K562 (cell line): ENCODE measurements around the gene SEMA4G. TPM values are rescaled to one million over a fixed set of nuclear protein-coding genes. Genes with fewer than 3 reads are reported as not detected.

ENCODE experiments used
- CBX2 ChIP-seq: fragments of 200-600 bp; sonication (generic); IDR thresholded peaks from one replicate; pipeline ENCODE4 v1.6.1; 2012; ENCODE audit warnings: mild to moderate bottlenecking, low read length, inconsistent platforms; ENCODE audit not compliant: insufficient read depth, poor library complexity, severe bottlenecking
- CHCHD3 ChIP-seq: fragments of 250-450 bp; sonication (Bioruptor Pico); IDR thresholded peaks from 2 replicates; pipeline ENCODE4 v2.1.2; 2022; ENCODE audit warnings: mild to moderate bottlenecking
- E2F3 ChIP-seq: fragments of 250-450 bp; sonication (Bioruptor Pico); IDR thresholded peaks from 2 replicates; pipeline ENCODE4 v1.4.0; 2020; ENCODE audit warnings: mild to moderate bottlenecking
- FOXK2 ChIP-seq, 2 experiments: fragments of 450-650 bp; IDR thresholded peaks in 1 of 2; conservative IDR thresholded peaks in 1 of 2; 2 replicates each; pipeline ENCODE4 v1.6.1; 2016; ENCODE audit warnings: low read depth in 2 of 2, mild to moderate bottlenecking in 1 of 2
- GATAD2A ChIP-seq: fragments of 450-650 bp; IDR thresholded peaks from 2 replicates; pipeline ENCODE4 v1.6.1; 2017
- HOXB6 ChIP-seq: fragments of 250-450 bp; sonication (Bioruptor Pico); IDR thresholded peaks from 2 replicates; pipeline ENCODE4 v1.5.1; 2022; ENCODE audit warnings: mild to moderate bottlenecking, borderline replicate concordance
- ID3 ChIP-seq, 2 experiments: fragments of 250-450 bp in 1 of 2; fragments of 450-650 bp in 1 of 2; sonication (Bioruptor Pico) in 1 of 2; IDR thresholded peaks; 2 replicates each; pipeline versions ENCODE4 v1.6.1 to v1.8.0; 2016 to 2021; ENCODE audit warnings: mild to moderate bottlenecking in 2 of 2, moderate library complexity in 2 of 2, missing compliant biosample characterization in 1 of 2, missing genetic modification characterization in 1 of 2
- NFIC ChIP-seq: fragments of 450-650 bp; IDR thresholded peaks from 2 replicates; pipeline ENCODE4 v1.6.1; 2017; ENCODE audit warnings: mild to moderate bottlenecking, inconsistent platforms
- POLR2B ChIP-seq: fragments of 450-650 bp; IDR thresholded peaks from 2 replicates; pipeline ENCODE4 v1.6.1; 2018; ENCODE audit warnings: low read depth; ENCODE audit not compliant: partially characterized antibody
- RAD21 ChIP-seq, 2 experiments: fragments of 250-450 bp in 1 of 2; fragments of 450-650 bp in 1 of 2; sonication (Bioruptor Pico) in 1 of 2; formaldehyde crosslinking in 1 of 2; IDR thresholded peaks in 1 of 2; conservative IDR thresholded peaks in 1 of 2; 2 replicates each; pipeline versions ENCODE4 v1.4.0 to v1.8.0; 2020 to 2022; ENCODE audit warnings: mild to moderate bottlenecking in 2 of 2, moderate library complexity in 1 of 2
- SMARCA5 ChIP-seq: fragments of 450-650 bp; IDR thresholded peaks from 2 replicates; pipeline ENCODE4 v1.6.1; 2016
- SNRNP70 ChIP-seq: fragments of 200-400 bp; formaldehyde crosslinking; optimal IDR thresholded peaks from 2 replicates; pipeline ENCODE3; 2017; ENCODE audit warnings: low read depth, low read length
- TFAM ChIP-seq: fragments of 250-450 bp; sonication (Bioruptor Pico); conservative IDR thresholded peaks from 2 replicates; pipeline ENCODE4 v1.5.0; 2021; ENCODE audit warnings: mild to moderate bottlenecking, moderate library complexity
- TFAP4 ChIP-seq: sonication (generic); formaldehyde crosslinking; IDR thresholded peaks from 2 replicates; pipeline ENCODE4 v1.8.0; 2022; ENCODE audit warnings: missing genetic modification reagents, mild to moderate bottlenecking, moderate library complexity, borderline replicate concordance
- UBTF ChIP-seq, 2 experiments: IDR thresholded peaks; 2 replicates each; pipeline ENCODE4 v1.6.1; 2012; ENCODE audit warnings: improper control_type of control experiment in 2 of 2, low read depth in 2 of 2, low read length in 2 of 2, borderline replicate concordance in 1 of 2
- ZBTB49 ChIP-seq: sonication (generic); formaldehyde crosslinking; IDR thresholded peaks from 2 replicates; pipeline ENCODE4 v1.8.0; 2022; ENCODE audit warnings: missing genetic modification reagents, mild to moderate bottlenecking, borderline replicate concordance
- ZNF134 ChIP-seq: fragments of 250-450 bp; sonication (Bioruptor Pico); conservative IDR thresholded peaks from 2 replicates; pipeline ENCODE4 v1.4.0; 2020
- ZZZ3 ChIP-seq: fragments of 450-650 bp; IDR thresholded peaks from 2 replicates; pipeline ENCODE4 v1.6.1; 2016; ENCODE audit warnings: antibody characterized with exemption, mild to moderate bottlenecking, moderate library complexity
- polyA plus RNA-seq, 8 experiments: library from polyadenylated mRNA; depleted of rRNA in 4 of 8; stranded (reverse) in 5 of 8; unstranded in 3 of 8; fragments of >200 nt; fragmentation: Nextera tagmentation in 2 of 8; fragmentation: Illumina TruSeq in 1 of 8; extraction: Ambion mirVana in 2 of 8; extraction: Trizol in 1 of 8; gene quantifications; 2 replicates each; pipeline versions ENCODE4 v1.2.1 to v1.2.3, GENCODE V29; 2011 to 2014; ENCODE audit warnings: inconsistent platforms in 1 of 8, missing spikeins in 1 of 8
- total RNA-seq, 7 experiments: library from RNA; depleted of rRNA in 6 of 7; stranded (reverse); fragments of >200 nt in 6 of 7; fragmentation: Illumina TruSeq in 2 of 7; extraction: Trizol in 2 of 7; gene quantifications; 2 replicates each; pipeline versions ENCODE4 v1.2.1 to v1.2.3, GENCODE V29; 2011 to 2021; ENCODE audit warnings: low replicate concordance in 1 of 7

SEMA4G gene
- total and polyA plus RNA-seq, 9 of the 15 experiments (the other 6 are each of a cell fraction or from before 2014, with no cell fraction given), result 0.40 to 7.8 (median 1.8) TPM

- TF ChIP-seq UBTF (IDR thresholded peaks at IDR 0.05; ENCODE audit: borderline replicate concordance in 1 of 2, low read depth in 2 of 2, low read length in 2 of 2), result peak; percentile 92 to 94
- no peak for TF ChIP-seq CHCHD3 (CRISPR knock-in tag)
- TF ChIP-seq SNRNP70, result no peak
- no peak for TF ChIP-seq GATAD2A
- peak; percentile 66 to 75 for TF ChIP-seq RAD21 (CRISPR knock-in tag; conservative IDR thresholded peaks at IDR 0.05 in 1 of 2, IDR thresholded peaks at IDR 0.05 in 1 of 2)
- TF ChIP-seq E2F3 (CRISPR knock-in tag), result no peak
- TF ChIP-seq TFAM, result no peak
- TF ChIP-seq ID3 (CRISPR knock-in tag; IDR thresholded peaks at IDR 0.05), result no peak
- no peak for TF ChIP-seq ID3 (tag; IDR thresholded peaks at IDR 0.05)
- TF ChIP-seq TFAP4, result peak; percentile 86
- TF ChIP-seq HOXB6 (CRISPR knock-in tag), result no peak
- TF ChIP-seq SMARCA5, result no peak
- peak; percentile 10; the same call in 1 of the 2 replicates for TF ChIP-seq NFIC
- TF ChIP-seq ZZZ3, result no peak
- TF ChIP-seq POLR2B, result no peak
- no peak for TF ChIP-seq ZBTB49
- TF ChIP-seq ZNF134, result no peak
- no peak for TF ChIP-seq FOXK2 (conservative IDR thresholded peaks at IDR 0.05 in 1 of 2, IDR thresholded peaks at IDR 0.05 in 1 of 2; ENCODE audit: low read depth in 2 of 2)
- no peak for TF ChIP-seq CBX2
These were observed 49.5 kb downstream of the SEMA4G start (continued) for GRCh38 chr10:101018600-101019439.
